ENCODE data around the gene ITGB1.

GRCh38 chr10:32923134-32923533 lies 34.9 kb downstream of the ITGB1 start:
- TF ChIP-seq CTCF (IDR thresholded peaks at IDR 0.05) (no peak), POLR2A (IDR thresholded peaks at IDR 0.05) (no peak)
